ENCODE measurements around the gene GOLPH3.
"Not testable (repeated sequence)": the region's sequence is repeated elsewhere in the genome, so short reads cannot be mapped to it uniquely, and the experiment has no call there.

The GOLPH3 gene

DNA sequence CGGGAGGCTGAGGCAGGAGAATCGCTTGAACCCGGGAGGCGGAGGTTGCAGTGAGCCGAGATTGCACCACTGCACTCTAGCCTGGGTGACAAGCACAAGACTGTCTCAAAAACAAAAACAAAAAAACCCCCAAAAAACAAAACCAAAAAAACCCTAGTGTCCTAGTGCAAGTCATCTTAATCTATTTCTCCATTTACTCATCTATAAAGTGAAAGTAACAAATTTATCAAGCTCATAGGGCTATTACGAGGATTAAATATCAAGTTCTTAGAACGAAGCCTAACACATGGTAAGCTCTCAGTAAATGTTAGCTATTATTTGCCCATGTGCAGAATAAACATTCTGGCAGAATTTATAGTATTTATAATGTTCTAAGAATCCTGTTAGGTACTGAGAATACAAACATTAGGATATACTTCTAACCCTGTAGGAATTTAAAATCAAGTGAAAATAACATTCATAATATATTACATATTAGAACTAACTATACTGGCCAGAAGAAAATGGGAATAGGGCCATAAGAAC lies 45.0 kb downstream of the GOLPH3 start:
- Histone ChIP-seq H3K27me3 (ENCODE audit: insufficient read depth, low read depth, severe bottlenecking) (no peaks in the 10 kb centered on the region), H3K4me3 (ENCODE audit: low read depth, low read length) (no peak overlapping the region), H3K36me3 (peaks cover 75% of the 10 kb centered on the region), H3K27ac (no peak overlapping the region), H3K9me3 (ENCODE audit: severe bottlenecking) (no peaks in the 10 kb centered on the region)
- DNase-seq = no peak
- TF ChIP-seq, protein P1, sequence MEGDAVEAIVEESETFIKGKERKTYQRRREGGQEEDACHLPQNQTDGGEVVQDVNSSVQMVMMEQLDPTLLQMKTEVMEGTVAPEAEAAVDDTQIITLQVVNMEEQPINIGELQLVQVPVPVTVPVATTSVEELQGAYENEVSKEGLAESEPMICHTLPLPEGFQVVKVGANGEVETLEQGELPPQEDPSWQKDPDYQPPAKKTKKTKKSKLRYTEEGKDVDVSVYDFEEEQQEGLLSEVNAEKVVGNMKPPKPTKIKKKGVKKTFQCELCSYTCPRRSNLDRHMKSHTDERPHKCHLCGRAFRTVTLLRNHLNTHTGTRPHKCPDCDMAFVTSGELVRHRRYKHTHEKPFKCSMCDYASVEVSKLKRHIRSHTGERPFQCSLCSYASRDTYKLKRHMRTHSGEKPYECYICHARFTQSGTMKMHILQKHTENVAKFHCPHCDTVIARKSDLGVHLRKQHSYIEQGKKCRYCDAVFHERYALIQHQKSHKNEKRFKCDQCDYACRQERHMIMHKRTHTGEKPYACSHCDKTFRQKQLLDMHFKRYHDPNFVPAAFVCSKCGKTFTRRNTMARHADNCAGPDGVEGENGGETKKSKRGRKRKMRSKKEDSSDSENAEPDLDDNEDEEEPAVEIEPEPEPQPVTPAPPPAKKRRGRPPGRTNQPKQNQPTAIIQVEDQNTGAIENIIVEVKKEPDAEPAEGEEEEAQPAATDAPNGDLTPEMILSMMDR (IDR thresholded peaks at IDR 0.05; ENCODE audit: low read depth, low read length) = no peak

- Histone ChIP-seq H3K27me3 (ENCODE audit: insufficient read depth, low read depth, severe bottlenecking) (no peaks in the 10 kb centered on the region), H3K27ac (no peak overlapping the region; the same call in 1 of the 2 replicates), H3K4me3 (ENCODE audit: low read depth, low read length) (no peak overlapping the region), H3K36me3 (peaks cover 74% of the 10 kb centered on the region), H3K9me3 (ENCODE audit: severe bottlenecking) (no peaks in the 10 kb centered on the region)
- DNase-seq = no peak
- TF ChIP-seq, protein P1 (IDR thresholded peaks at IDR 0.05; ENCODE audit: low read depth, low read length) = no peak
Observed at GRCh38 chr5:32127711-32128110, 46.4 kb downstream of the GOLPH3 start.

DNA sequence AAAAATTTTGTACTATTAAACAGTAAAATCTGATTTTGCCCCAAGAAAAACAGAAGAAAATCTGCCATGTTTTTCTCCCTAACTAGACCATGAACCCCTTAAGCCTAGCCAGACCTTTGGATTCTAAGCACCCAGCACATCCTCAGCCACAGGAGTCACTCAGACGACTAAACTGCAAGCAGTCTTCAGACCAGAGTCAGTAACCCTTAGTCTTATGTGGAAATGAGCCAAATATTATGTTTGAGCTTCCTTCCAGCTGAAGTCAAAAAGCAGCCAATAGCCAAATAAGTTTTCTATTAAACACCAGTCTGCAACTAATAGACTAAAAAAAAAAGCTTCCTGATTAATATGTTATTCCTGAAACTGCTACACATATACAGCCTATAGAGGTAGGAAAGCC lies 47.4 kb downstream of the GOLPH3 start:
- no peaks in the 10 kb centered on the region for H3K27me3 ChIP-seq (ENCODE audit: insufficient read depth, low read depth, severe bottlenecking)
- no peak for DNase-seq
- H3K9me3 ChIP-seq (ENCODE audit: severe bottlenecking) = no peaks in the 10 kb centered on the region
- TF ChIP-seq, protein P1 (IDR thresholded peaks at IDR 0.05; ENCODE audit: low read depth, low read length) = no peak
- H3K36me3 ChIP-seq = peaks cover 76% of the 10 kb centered on the region
- H3K27ac ChIP-seq = no peak overlapping the region
- no peak overlapping the region for H3K4me3 ChIP-seq (ENCODE audit: low read depth, low read length)

DNA sequence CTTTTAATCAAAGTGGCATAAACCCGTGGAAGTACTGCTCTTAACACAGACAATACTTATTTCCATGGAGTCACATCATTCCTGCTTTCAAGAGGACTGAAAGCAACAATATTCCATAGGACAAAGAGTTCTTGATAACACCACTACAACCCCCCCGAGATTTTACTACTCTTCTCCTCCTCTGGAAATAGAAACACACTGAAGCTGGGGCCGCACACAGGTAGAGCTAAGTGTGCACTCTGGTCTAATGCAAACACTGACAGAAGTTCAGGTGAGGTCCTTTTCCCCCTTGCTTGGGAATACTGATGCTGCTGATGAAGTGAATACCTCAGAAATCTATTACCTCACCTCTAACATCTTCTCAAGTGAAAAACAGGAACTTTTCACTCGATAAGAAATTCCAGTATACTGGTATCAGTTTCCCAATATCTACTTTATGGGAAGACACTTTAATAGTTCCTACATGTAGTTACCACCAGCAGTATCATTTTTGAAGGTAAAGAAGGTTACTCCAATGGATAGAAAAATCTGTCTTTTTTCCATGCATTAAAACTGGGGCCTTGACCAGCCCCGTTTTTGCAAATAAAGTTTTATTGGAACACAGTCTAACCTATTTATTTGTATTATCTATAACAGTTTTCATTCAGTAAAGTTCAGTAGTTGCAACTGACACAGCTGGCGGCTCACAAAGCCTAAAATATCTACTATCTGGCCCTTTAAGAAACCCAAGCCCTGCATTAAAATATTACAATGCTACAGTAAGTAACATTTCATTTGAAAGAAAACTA lies 50.0 kb downstream of the GOLPH3 start:
- DNase-seq = no peak
- Histone ChIP-seq H3K4me3 (ENCODE audit: low read depth, low read length) (no peak overlapping the region), H3K9me3 (ENCODE audit: severe bottlenecking) (no peaks in the 10 kb centered on the region), H3K27ac (no peak overlapping the region), H3K27me3 (ENCODE audit: insufficient read depth, low read depth, severe bottlenecking) (no peaks in the 10 kb centered on the region), H3K36me3 (peaks cover 82% of the 10 kb centered on the region)
- TF ChIP-seq, protein P1 (IDR thresholded peaks at IDR 0.05; ENCODE audit: low read depth, low read length) = no peak

GRCh38 chr5:32123058-32123805 lies 50.9 kb downstream of the GOLPH3 start:
- no peak overlapping the region for H3K27ac ChIP-seq
- DNase-seq = no peak
- no peaks in the 10 kb centered on the region for H3K27me3 ChIP-seq (ENCODE audit: insufficient read depth, low read depth, severe bottlenecking)
- H3K36me3 ChIP-seq = peaks cover 86% of the 10 kb centered on the region
- no peak overlapping the region for H3K4me3 ChIP-seq (ENCODE audit: low read depth, low read length)
- no peaks in the 10 kb centered on the region for H3K9me3 ChIP-seq (ENCODE audit: severe bottlenecking)
- TF ChIP-seq, protein P1 (IDR thresholded peaks at IDR 0.05; ENCODE audit: low read depth, low read length) = no peak

DNA sequence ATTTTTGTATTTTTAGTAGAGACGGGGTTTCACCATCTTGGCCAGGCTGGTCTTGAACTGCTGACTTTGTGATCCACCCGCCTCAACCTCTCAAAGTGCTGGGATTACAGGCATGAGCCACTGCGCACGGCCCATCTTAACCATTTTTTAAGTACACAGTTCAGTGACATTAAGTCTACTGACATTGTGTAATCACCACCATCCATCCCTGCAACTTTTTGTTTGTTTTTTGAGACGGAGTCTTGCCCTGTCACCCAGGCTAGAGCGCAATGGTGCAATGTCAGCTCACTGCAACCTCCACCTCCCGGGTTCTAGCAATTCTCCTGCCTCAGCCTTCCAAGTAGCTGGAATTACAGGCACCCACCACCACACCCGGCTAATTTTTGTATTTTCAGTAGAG lies 55.2 kb downstream of the GOLPH3 start:
- not testable (repeated sequence) for H3K4me3 ChIP-seq (ENCODE audit: low read depth, low read length); DNase-seq; H3K27me3 ChIP-seq (ENCODE audit: insufficient read depth, low read depth, severe bottlenecking); H3K27ac ChIP-seq; H3K9me3 ChIP-seq (ENCODE audit: severe bottlenecking)
- peaks cover 90% of the 10 kb centered on the region for H3K36me3 ChIP-seq
